Measurements from ENCODE around the gene ZNF341.

ZNF341 gene

GRCh38 chr20:33707668-33708067 is 24.1 kb upstream of the ZNF341 start:
- FAIRE-seq, result no peak
- TF ChIP-seq POLR2AphosphoS5 (IDR thresholded peaks at IDR 0.05; ENCODE audit: low read depth, low read length), result no peak
- no peak for TF ChIP-seq POLR2A (IDR thresholded peaks at IDR 0.05; ENCODE audit: low read depth, low read length)
- no peak for TF ChIP-seq TAF1 (IDR thresholded peaks at IDR 0.05; ENCODE audit: borderline replicate concordance, low read depth, low read length)
- DNase-seq (ENCODE audit: insufficient read length), result no peak

- FAIRE-seq (no peak), DNase-seq (ENCODE audit: insufficient read length) (no peak)
- TF ChIP-seq POLR2A (IDR thresholded peaks at IDR 0.05; ENCODE audit: low read depth, low read length) (no peak), POLR2AphosphoS5 (IDR thresholded peaks at IDR 0.05; ENCODE audit: low read depth, low read length) (no peak)
These were observed 22.4 kb upstream of the ZNF341 start for GRCh38 chr20:33709398-33709797.

GRCh38 chr20:33709905-33710541 is 21.8 kb upstream of the ZNF341 start:
- TF ChIP-seq POLR2AphosphoS5 (IDR thresholded peaks at IDR 0.05; ENCODE audit: low read depth, low read length) (no peak), POLR2A (IDR thresholded peaks at IDR 0.05; ENCODE audit: low read depth, low read length) (no peak), TAF1 (IDR thresholded peaks at IDR 0.05; ENCODE audit: borderline replicate concordance, low read depth, low read length) (no peak)
- no peak for FAIRE-seq
- DNase-seq (ENCODE audit: insufficient read length), result no peak

GRCh38 chr20:33710681-33711445 is 20.9 kb upstream of the ZNF341 start:
- FAIRE-seq (no peak), DNase-seq (ENCODE audit: insufficient read length) (no peak)
- no peak for TF ChIP-seq TAF1 (IDR thresholded peaks at IDR 0.05; ENCODE audit: borderline replicate concordance, low read depth, low read length)
- no peak for TF ChIP-seq POLR2A (IDR thresholded peaks at IDR 0.05; ENCODE audit: low read depth, low read length)
- TF ChIP-seq POLR2AphosphoS5 (IDR thresholded peaks at IDR 0.05; ENCODE audit: low read depth, low read length), result no peak

- TF ChIP-seq TAF1 (IDR thresholded peaks at IDR 0.05; ENCODE audit: borderline replicate concordance, low read depth, low read length) (no peak), POLR2AphosphoS5 (IDR thresholded peaks at IDR 0.05; ENCODE audit: low read depth, low read length) (no peak), POLR2A (IDR thresholded peaks at IDR 0.05; ENCODE audit: low read depth, low read length) (no peak)
- no peak for DNase-seq (ENCODE audit: insufficient read length)
- FAIRE-seq, result no peak
These were observed 20.4 kb upstream of the ZNF341 start for GRCh38 chr20:33711446-33711738.

GRCh38 chr20:33713865-33714367 is 17.9 kb upstream of the ZNF341 start:
- TF ChIP-seq TAF1 (IDR thresholded peaks at IDR 0.05; ENCODE audit: borderline replicate concordance, low read depth, low read length), result no peak
- TF ChIP-seq POLR2A (IDR thresholded peaks at IDR 0.05; ENCODE audit: low read depth, low read length), result no peak
- no peak for TF ChIP-seq POLR2AphosphoS5 (IDR thresholded peaks at IDR 0.05; ENCODE audit: low read depth, low read length)
- DNase-seq (ENCODE audit: insufficient read length) (no peak), FAIRE-seq (no peak)

GRCh38 chr20:33716498-33716897 is 15.3 kb upstream of the ZNF341 start:
- TF ChIP-seq POLR2AphosphoS5 (IDR thresholded peaks at IDR 0.05; ENCODE audit: low read depth, low read length) (no peak), POLR2A (IDR thresholded peaks at IDR 0.05; ENCODE audit: low read depth, low read length) (no peak), TAF1 (IDR thresholded peaks at IDR 0.05; ENCODE audit: borderline replicate concordance, low read depth, low read length) (no peak)
- FAIRE-seq (no peak), DNase-seq (ENCODE audit: insufficient read length) (no peak)

GRCh38 chr20:33719277-33719988 is 12.4 kb upstream of the ZNF341 start:
- no peak for FAIRE-seq
- no peak for TF ChIP-seq POLR2AphosphoS5 (IDR thresholded peaks at IDR 0.05; ENCODE audit: low read depth, low read length)
- TF ChIP-seq TAF1 (IDR thresholded peaks at IDR 0.05; ENCODE audit: borderline replicate concordance, low read depth, low read length), result no peak
- no peak for DNase-seq (ENCODE audit: insufficient read length)

- peak; percentile 38; the same call in 1 of the 2 replicates for TF ChIP-seq TAF1 (IDR thresholded peaks at IDR 0.05; ENCODE audit: borderline replicate concordance, low read depth, low read length)
- TF ChIP-seq POLR2A (IDR thresholded peaks at IDR 0.05; ENCODE audit: low read depth, low read length), result peak; percentile 44; the same call in 1 of the 2 replicates
- TF ChIP-seq POLR2AphosphoS5 (IDR thresholded peaks at IDR 0.05; ENCODE audit: low read depth, low read length), result peak; percentile 61; the same call in 1 of the 2 replicates
- peak; percentile 97 for FAIRE-seq
- DNase-seq (ENCODE audit: insufficient read length), result peak; percentile 92
These were observed 11.6 kb upstream of the ZNF341 start, which contains the start of gene PXMP4 for GRCh38 chr20:33719989-33720709. Gene PXMP4 (minus strand): TSS chr20:33720310. CDS start chr20:33720207, 103 bp downstream.

GRCh38 chr20:33721391-33722140 is 10.2 kb upstream of the ZNF341 start:
- no peak for TF ChIP-seq POLR2A (IDR thresholded peaks at IDR 0.05; ENCODE audit: low read depth, low read length)
- no peak for TF ChIP-seq POLR2AphosphoS5 (IDR thresholded peaks at IDR 0.05; ENCODE audit: low read depth, low read length)
- TF ChIP-seq TAF1 (IDR thresholded peaks at IDR 0.05; ENCODE audit: borderline replicate concordance, low read depth, low read length), result no peak
- no peak for DNase-seq (ENCODE audit: insufficient read length)
- no peak for FAIRE-seq

All from GM12892 (cell line).